ENCODE results near the gene HCAR1. TPM values are rescaled to one million over a fixed set of nuclear protein-coding genes. Genes with fewer than 3 reads are reported as not detected.

Gene HCAR1
- total RNA-seq, 3 donors from 2014 or later = 3.2 to 34.0 (median 20.6) TPM

- TF ChIP-seq POLR2AphosphoS5 (IDR thresholded peaks at IDR 0.05) = no peak
- TF ChIP-seq POLR2A (IDR thresholded peaks at IDR 0.05) = no peak
- no peak for TF ChIP-seq CTCF (IDR thresholded peaks at IDR 0.05)
- Histone ChIP-seq H3K36me3 (no peaks in the 10 kb centered on the region), H3K9me3 (no peaks in the 10 kb centered on the region), H3K4me3 (no peak overlapping the region), H3K4me1 (no peaks in the 10 kb centered on the region), H3K27ac (no peak overlapping the region), H3K27me3 (no peaks in the 10 kb centered on the region)
- intact Hi-C loops (cut with DNase I; ENCODE audit: low total_unique reads) = loop anchor here (5.0 kb wide), 1 partner anchor 1897 kb away; no protein-coding TSS in a partner anchor
- DNase-seq (ENCODE audit: low spot score in 2 of 2) = no peak
These were observed 13.4 kb upstream of the HCAR1 start for GRCh38 chr12:122743895-122744525.

- no peak for TF ChIP-seq CTCF (IDR thresholded peaks at IDR 0.05)
- TF ChIP-seq POLR2A (IDR thresholded peaks at IDR 0.05) = no peak
- no peak for TF ChIP-seq POLR2AphosphoS5 (IDR thresholded peaks at IDR 0.05)
- intact Hi-C loops (cut with DNase I; ENCODE audit: low total_unique reads) = loop anchor here (5.0 kb wide), 1 partner anchor 1893 kb away; no protein-coding TSS in a partner anchor
- Histone ChIP-seq H3K4me1 (no peaks in the 10 kb centered on the region), H3K36me3 (no peaks in the 10 kb centered on the region), H3K27me3 (no peaks in the 10 kb centered on the region), H3K9me3 (no peaks in the 10 kb centered on the region), H3K27ac (no peak overlapping the region), H3K4me3 (no peak overlapping the region)
- DNase-seq (ENCODE audit: low spot score in 2 of 2) = no peak
These were observed 9.7 kb upstream of the HCAR1 start for GRCh38 chr12:122740351-122740750.

GRCh38 chr12:122738571-122738970 is 7.9 kb upstream of the HCAR1 start:
- no peaks in the 10 kb centered on the region for H3K4me1 ChIP-seq
- H3K27ac ChIP-seq = no peak overlapping the region
- H3K27me3 ChIP-seq = no peaks in the 10 kb centered on the region
- DNase-seq (ENCODE audit: low spot score in 2 of 2) = no peak
- intact Hi-C loops (cut with DNase I; ENCODE audit: low total_unique reads) = loop anchor here (10.0 kb wide), 1 partner anchor 94 kb away; no protein-coding TSS in a partner anchor
- TF ChIP-seq POLR2A (IDR thresholded peaks at IDR 0.05) (no peak), POLR2AphosphoS5 (IDR thresholded peaks at IDR 0.05) (no peak), CTCF (IDR thresholded peaks at IDR 0.05) (no peak)
- no peaks in the 10 kb centered on the region for H3K36me3 ChIP-seq
- no peak overlapping the region for H3K4me3 ChIP-seq
- no peaks in the 10 kb centered on the region for H3K9me3 ChIP-seq

GRCh38 chr12:122732611-122733010 is 2.0 kb upstream of the HCAR1 start:
- no peaks in the 10 kb centered on the region for H3K4me1 ChIP-seq
- intact Hi-C loops (cut with DNase I; ENCODE audit: low total_unique reads) = loop anchor here (2.0 to 10.0 kb wide), 2 partner anchors 18 to 88 kb away; no protein-coding TSS in a partner anchor
- DNase-seq (ENCODE audit: low spot score in 2 of 2) = no peak

More at GRCh38 chr12:122732611-122733010, 2.0 kb upstream of the HCAR1 start:
- H3K27ac ChIP-seq = no peak overlapping the region
- no peaks in the 10 kb centered on the region for H3K36me3 ChIP-seq
- TF ChIP-seq POLR2AphosphoS5 (IDR thresholded peaks at IDR 0.05) (no peak), CTCF (IDR thresholded peaks at IDR 0.05) (no peak), POLR2A (IDR thresholded peaks at IDR 0.05) (no peak)
- no peak overlapping the region for H3K4me3 ChIP-seq
- H3K27me3 ChIP-seq = no peaks in the 10 kb centered on the region
- no peaks in the 10 kb centered on the region for H3K9me3 ChIP-seq
